ENCODE measurements around the gene CHMP3.
"Not testable (repeated sequence)": the region's sequence is repeated elsewhere in the genome, so short reads cannot be mapped to it uniquely, and the experiment has no call there.

DNA sequence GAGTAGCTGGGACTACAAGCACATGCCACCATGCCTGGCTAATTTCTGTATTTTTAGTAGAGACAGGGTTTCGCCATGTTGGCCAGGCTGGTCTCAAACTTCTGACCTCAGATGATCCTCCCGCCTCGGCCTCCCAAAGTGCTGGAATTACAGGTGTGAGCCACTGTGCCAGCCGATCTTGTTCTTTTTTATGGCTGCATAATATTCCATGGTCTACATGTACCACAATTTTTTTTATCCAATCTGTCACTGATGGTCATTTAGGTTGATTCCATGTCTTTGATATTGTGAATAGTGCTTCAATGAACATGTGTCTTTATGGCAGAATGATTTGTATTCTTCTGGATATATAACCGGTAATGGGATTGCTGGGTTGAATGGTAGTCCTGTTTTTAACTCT lies 26.5 kb upstream of the CHMP3 start:
- TF ChIP-seq TCF7 (CRISPR knock-in tag; IDR thresholded peaks at IDR 0.05; ENCODE audit: low read depth); ZNF232 (CRISPR knock-in tag; IDR thresholded peaks at IDR 0.05); SP1 (CRISPR knock-in tag; conservative IDR thresholded peaks at IDR 0.05); TEAD4 (CRISPR knock-in tag; IDR thresholded peaks at IDR 0.05); JUN (CRISPR knock-in tag; IDR thresholded peaks at IDR 0.05): not testable (repeated sequence)
- TF ChIP-seq, protein P1, sequence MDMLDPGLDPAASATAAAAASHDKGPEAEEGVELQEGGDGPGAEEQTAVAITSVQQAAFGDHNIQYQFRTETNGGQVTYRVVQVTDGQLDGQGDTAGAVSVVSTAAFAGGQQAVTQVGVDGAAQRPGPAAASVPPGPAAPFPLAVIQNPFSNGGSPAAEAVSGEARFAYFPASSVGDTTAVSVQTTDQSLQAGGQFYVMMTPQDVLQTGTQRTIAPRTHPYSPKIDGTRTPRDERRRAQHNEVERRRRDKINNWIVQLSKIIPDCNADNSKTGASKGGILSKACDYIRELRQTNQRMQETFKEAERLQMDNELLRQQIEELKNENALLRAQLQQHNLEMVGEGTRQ (CRISPR knock-in tag; IDR thresholded peaks at IDR 0.05): not testable (repeated sequence)
- TF ChIP-seq, protein P2, sequence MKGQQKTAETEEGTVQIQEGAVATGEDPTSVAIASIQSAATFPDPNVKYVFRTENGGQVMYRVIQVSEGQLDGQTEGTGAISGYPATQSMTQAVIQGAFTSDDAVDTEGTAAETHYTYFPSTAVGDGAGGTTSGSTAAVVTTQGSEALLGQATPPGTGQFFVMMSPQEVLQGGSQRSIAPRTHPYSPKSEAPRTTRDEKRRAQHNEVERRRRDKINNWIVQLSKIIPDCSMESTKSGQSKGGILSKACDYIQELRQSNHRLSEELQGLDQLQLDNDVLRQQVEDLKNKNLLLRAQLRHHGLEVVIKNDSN (CRISPR knock-in tag; IDR thresholded peaks at IDR 0.05): not testable (repeated sequence)
- TF ChIP-seq, protein P3, sequence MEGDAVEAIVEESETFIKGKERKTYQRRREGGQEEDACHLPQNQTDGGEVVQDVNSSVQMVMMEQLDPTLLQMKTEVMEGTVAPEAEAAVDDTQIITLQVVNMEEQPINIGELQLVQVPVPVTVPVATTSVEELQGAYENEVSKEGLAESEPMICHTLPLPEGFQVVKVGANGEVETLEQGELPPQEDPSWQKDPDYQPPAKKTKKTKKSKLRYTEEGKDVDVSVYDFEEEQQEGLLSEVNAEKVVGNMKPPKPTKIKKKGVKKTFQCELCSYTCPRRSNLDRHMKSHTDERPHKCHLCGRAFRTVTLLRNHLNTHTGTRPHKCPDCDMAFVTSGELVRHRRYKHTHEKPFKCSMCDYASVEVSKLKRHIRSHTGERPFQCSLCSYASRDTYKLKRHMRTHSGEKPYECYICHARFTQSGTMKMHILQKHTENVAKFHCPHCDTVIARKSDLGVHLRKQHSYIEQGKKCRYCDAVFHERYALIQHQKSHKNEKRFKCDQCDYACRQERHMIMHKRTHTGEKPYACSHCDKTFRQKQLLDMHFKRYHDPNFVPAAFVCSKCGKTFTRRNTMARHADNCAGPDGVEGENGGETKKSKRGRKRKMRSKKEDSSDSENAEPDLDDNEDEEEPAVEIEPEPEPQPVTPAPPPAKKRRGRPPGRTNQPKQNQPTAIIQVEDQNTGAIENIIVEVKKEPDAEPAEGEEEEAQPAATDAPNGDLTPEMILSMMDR (IDR thresholded peaks at IDR 0.05): not testable (repeated sequence)
- TF ChIP-seq, protein P4, sequence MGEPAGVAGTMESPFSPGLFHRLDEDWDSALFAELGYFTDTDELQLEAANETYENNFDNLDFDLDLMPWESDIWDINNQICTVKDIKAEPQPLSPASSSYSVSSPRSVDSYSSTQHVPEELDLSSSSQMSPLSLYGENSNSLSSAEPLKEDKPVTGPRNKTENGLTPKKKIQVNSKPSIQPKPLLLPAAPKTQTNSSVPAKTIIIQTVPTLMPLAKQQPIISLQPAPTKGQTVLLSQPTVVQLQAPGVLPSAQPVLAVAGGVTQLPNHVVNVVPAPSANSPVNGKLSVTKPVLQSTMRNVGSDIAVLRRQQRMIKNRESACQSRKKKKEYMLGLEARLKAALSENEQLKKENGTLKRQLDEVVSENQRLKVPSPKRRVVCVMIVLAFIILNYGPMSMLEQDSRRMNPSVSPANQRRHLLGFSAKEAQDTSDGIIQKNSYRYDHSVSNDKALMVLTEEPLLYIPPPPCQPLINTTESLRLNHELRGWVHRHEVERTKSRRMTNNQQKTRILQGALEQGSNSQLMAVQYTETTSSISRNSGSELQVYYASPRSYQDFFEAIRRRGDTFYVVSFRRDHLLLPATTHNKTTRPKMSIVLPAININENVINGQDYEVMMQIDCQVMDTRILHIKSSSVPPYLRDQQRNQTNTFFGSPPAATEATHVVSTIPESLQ (CRISPR knock-in tag; IDR thresholded peaks at IDR 0.05): not testable (repeated sequence)
- TF ChIP-seq, protein P5, sequence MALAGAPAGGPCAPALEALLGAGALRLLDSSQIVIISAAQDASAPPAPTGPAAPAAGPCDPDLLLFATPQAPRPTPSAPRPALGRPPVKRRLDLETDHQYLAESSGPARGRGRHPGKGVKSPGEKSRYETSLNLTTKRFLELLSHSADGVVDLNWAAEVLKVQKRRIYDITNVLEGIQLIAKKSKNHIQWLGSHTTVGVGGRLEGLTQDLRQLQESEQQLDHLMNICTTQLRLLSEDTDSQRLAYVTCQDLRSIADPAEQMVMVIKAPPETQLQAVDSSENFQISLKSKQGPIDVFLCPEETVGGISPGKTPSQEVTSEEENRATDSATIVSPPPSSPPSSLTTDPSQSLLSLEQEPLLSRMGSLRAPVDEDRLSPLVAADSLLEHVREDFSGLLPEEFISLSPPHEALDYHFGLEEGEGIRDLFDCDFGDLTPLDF (CRISPR knock-in tag; IDR thresholded peaks at IDR 0.05): not testable (repeated sequence)
